HG03439 (cell line): ENCODE data around the gene DCAF6.
A peak's percentile ranks its signal among the peaks of the same experiment; 100 is the strongest.
"Not testable (repeated sequence)": the region's sequence is repeated elsewhere in the genome, so short reads cannot be mapped to it uniquely, and the experiment has no call there.

Experiments
- ATAC-seq: cut with Tn5 transposase; IDR thresholded peaks from one replicate; pipeline ENCODE4 v1.9.1; 2021; ENCODE audit warnings: mild to moderate bottlenecking, moderate library complexity; ENCODE audit not compliant: unreplicated experiment

Gene DCAF6

GRCh38 chr1:167924102-167924501 is 12.4 kb upstream of the DCAF6 start:
- ATAC-seq, result no peak

GRCh38 chr1:167924543-167925231 is 11.8 kb upstream of the DCAF6 start:
- ATAC-seq, result no peak

- ATAC-seq, result no peak
These were observed 9.9 kb upstream of the DCAF6 start for GRCh38 chr1:167926486-167926997.

GRCh38 chr1:167927046-167927754 is 9.3 kb upstream of the DCAF6 start:
- ATAC-seq, result no peak

- no peak for ATAC-seq
These were observed 8.0 kb upstream of the DCAF6 start for GRCh38 chr1:167928457-167928852.

GRCh38 chr1:167928919-167929318 is 7.6 kb upstream of the DCAF6 start:
- not testable (repeated sequence) for ATAC-seq

GRCh38 chr1:167929725-167930124 is 6.8 kb upstream of the DCAF6 start:
- ATAC-seq, result no peak

GRCh38 chr1:167933788-167934187 is 2.7 kb upstream of the DCAF6 start:
- ATAC-seq, result no peak

- no peak for ATAC-seq
These were observed 1.9 kb upstream of the DCAF6 start for GRCh38 chr1:167934426-167935215.

GRCh38 chr1:167935216-167936067 is 1.0 kb upstream of the DCAF6 start:
- peak; percentile 11 for ATAC-seq

GRCh38 chr1:167936930-167937708 is 636 bp downstream of the DCAF6 start, which contains the start of gene MPC2:
Gene MPC2 (minus strand): TSS chr1:167937072. CDS start chr1:167935841, 1,231 bp downstream.
- peak; percentile 3 for ATAC-seq

GRCh38 chr1:167937709-167938010 is 1.2 kb downstream of the DCAF6 start:
- ATAC-seq, result no peak

GRCh38 chr1:167938080-167938636 is 1.7 kb downstream of the DCAF6 start:
- no peak for ATAC-seq

- ATAC-seq, result no peak
These were observed 3.8 kb downstream of the DCAF6 start for GRCh38 chr1:167940264-167940663.

GRCh38 chr1:167943541-167943940 is 7.1 kb downstream of the DCAF6 start:
- ATAC-seq, result no peak

GRCh38 chr1:167947733-167948132 is 11.2 kb downstream of the DCAF6 start:
- ATAC-seq, result no peak

GRCh38 chr1:167949785-167950184 is 13.3 kb downstream of the DCAF6 start:
- no peak for ATAC-seq

- ATAC-seq, result no peak
These were observed 14.1 kb downstream of the DCAF6 start for GRCh38 chr1:167950569-167950968.

GRCh38 chr1:167955915-167956314 is 19.4 kb downstream of the DCAF6 start:
- ATAC-seq, result no peak

- no peak for ATAC-seq
These were observed 21.2 kb downstream of the DCAF6 start for GRCh38 chr1:167957710-167958109.
